ENCODE results near the gene SMG5. TPM values are rescaled to one million over a fixed set of nuclear protein-coding genes. Genes with fewer than 3 reads are reported as not detected.

The SMG5 gene
- total RNA-seq, 2 experiments from 2014 or later = 51.6 to 56.1 TPM

DNA sequence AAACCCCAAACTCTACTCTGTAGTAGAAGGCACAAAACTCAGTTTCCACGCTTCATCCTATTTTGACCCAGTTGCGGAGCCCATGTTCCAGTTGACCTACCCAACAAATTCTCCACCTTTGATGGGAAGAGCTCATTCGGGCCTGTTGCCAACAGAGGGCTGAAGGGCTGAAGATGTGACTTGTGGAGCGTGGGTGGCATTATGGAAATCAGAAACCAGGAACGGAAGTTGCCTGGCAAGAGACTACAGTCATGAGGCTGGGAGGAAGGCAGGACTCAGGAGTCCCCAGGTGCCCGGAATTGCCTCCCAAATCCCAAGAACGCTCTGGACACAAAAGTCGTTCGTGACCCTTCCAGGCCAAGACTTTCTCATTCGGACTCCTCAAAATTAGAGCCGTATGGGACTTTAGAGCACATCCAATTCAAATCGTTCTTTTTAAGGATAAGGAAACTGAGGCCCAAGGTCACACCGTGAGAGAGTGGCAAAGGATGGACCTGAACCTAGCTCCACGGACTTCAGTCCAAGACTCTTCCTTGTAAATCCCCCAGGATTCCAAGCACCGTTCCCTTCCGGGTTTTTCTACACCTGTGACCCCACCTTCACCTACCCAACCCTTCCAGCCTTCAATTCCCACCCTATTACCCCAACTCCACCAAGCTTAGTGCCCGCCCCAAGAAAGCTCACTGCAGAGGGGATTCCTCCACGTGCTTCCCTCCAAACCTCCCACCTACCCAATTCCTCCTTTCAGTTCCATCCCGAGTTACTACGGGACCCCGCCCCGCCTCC is 739 bp downstream of the SMG5 start:
- Mint-ChIP-seq H3K27me3 (no peaks in the 10 kb centered on the region), H3K4me1 (ENCODE audit: low read depth) (peaks cover 47% of the 10 kb centered on the region), H3K9me3 (no peaks in the 10 kb centered on the region), H3K27ac (peak overlapping the region; percentile 86), H3K4me3 (peak overlapping the region; percentile 97), H3K36me3 (ENCODE audit: low read depth) (peaks cover 40% of the 10 kb centered on the region)
- ATAC-seq (ENCODE audit: poor library complexity) (no peak), DNase-seq (peak in 3 of 14 experiments; percentile 10 to 42 (median 35))
- peaks cover 39% of the 10 kb centered on the region for H3K36me3 ChIP-seq (ENCODE audit: insufficient read depth, low read length)
- peak overlapping the region; percentile 79 for H3K4me3 ChIP-seq (ENCODE audit: low read length)
- intact Hi-C loops (cut with DNase I, micrococcal nuclease) = loop anchor here in 1 of 2 experiments (1.0 to 5.0 kb wide), 5 partner anchors 56 to 460 kb away; partner anchors contain the start of genes CCT3, KHDC4, LAMTOR2 and MRPL24
- H3K4me1 ChIP-seq (ENCODE audit: insufficient read depth, low read length) = peaks cover 36% of the 10 kb centered on the region
- no peaks in the 10 kb centered on the region for H3K27me3 ChIP-seq (ENCODE audit: control insufficient read depth in 1 of 2, insufficient read depth in 2 of 2, low read length in 2 of 2)
- TF ChIP-seq, protein P1, sequence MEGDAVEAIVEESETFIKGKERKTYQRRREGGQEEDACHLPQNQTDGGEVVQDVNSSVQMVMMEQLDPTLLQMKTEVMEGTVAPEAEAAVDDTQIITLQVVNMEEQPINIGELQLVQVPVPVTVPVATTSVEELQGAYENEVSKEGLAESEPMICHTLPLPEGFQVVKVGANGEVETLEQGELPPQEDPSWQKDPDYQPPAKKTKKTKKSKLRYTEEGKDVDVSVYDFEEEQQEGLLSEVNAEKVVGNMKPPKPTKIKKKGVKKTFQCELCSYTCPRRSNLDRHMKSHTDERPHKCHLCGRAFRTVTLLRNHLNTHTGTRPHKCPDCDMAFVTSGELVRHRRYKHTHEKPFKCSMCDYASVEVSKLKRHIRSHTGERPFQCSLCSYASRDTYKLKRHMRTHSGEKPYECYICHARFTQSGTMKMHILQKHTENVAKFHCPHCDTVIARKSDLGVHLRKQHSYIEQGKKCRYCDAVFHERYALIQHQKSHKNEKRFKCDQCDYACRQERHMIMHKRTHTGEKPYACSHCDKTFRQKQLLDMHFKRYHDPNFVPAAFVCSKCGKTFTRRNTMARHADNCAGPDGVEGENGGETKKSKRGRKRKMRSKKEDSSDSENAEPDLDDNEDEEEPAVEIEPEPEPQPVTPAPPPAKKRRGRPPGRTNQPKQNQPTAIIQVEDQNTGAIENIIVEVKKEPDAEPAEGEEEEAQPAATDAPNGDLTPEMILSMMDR (IDR thresholded peaks at IDR 0.05) = no peak
- peak overlapping the region; percentile 82 for H3K27ac ChIP-seq (ENCODE audit: low read depth in 1 of 2, low read length in 2 of 2)
- POLR2A ChIA-PET = interaction anchor here (0.6 to 3.1 kb wide), 27 partner anchors 10 to 459 kb away, joined by 3 to 37 read pairs (median 4); partner anchors contain the start of genes CCT3, GLMP, GON4L and KHDC4
- H3K9me3 ChIP-seq (ENCODE audit: control insufficient read depth in 1 of 2, insufficient read depth in 1 of 2, low read length in 2 of 2) = no peaks in the 10 kb centered on the region
- CTCF ChIA-PET = interaction anchor here (1.0 to 1.9 kb wide), 2 partner anchors 57 to 69 kb away, joined by 3 to 5 read pairs; partner anchors contain the start of gene PMF1

DNA sequence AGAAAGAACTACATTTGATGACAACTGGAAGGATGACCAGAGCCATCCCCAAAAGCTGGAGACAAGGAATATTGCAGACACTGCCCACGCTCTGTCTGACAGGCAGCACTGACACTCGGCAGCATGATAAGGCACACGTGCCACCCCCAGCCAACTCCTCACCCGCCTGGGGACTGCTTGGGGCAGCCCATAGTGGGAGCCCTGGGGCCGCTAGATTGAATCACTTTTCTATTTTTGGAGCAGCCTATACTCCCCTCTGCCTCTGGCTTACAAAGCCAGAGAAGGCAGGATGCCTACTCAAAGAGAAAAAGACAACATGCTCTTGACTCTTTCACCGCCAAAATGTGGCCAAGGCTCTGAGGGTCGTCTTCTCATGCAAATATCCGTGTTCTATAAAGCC is 1.3 kb downstream of the SMG5 start:
- peak overlapping the region; percentile 86 for H3K27ac Mint-ChIP-seq
- Histone ChIP-seq H3K36me3 (ENCODE audit: insufficient read depth, low read length) (peaks cover 42% of the 10 kb centered on the region), H3K9me3 (ENCODE audit: control insufficient read depth in 1 of 2, insufficient read depth in 1 of 2, low read length in 2 of 2) (no peaks in the 10 kb centered on the region), H3K4me1 (ENCODE audit: insufficient read depth, low read length) (peaks cover 36% of the 10 kb centered on the region), H3K27me3 (ENCODE audit: control insufficient read depth in 1 of 2, insufficient read depth in 2 of 2, low read length in 2 of 2) (no peaks in the 10 kb centered on the region), H3K4me3 (ENCODE audit: low read length) (peak overlapping the region; percentile 79), H3K27ac (ENCODE audit: low read depth in 1 of 2, low read length in 2 of 2) (peak overlapping the region in 1 of 2 donors; percentile 82)
- DNase-seq = peak in 6 of 14 experiments; percentile 8 to 54 (median 24)
- peak overlapping the region; percentile 97 for H3K4me3 Mint-ChIP-seq
- TF ChIP-seq, protein P1 (IDR thresholded peaks at IDR 0.05) = no peak
- POLR2A ChIA-PET = interaction anchor here (1.2 to 2.9 kb wide), 4 partner anchors 32 to 220 kb away, joined by 3 to 33 read pairs (median 9); partner anchors contain the start of genes MEF2D and PMF1
- peaks cover 47% of the 10 kb centered on the region for H3K4me1 Mint-ChIP-seq (ENCODE audit: low read depth)
- H3K36me3 Mint-ChIP-seq (ENCODE audit: low read depth) = peaks cover 46% of the 10 kb centered on the region
- H3K9me3 Mint-ChIP-seq = no peaks in the 10 kb centered on the region
- no peaks in the 10 kb centered on the region for H3K27me3 Mint-ChIP-seq
- CTCF ChIA-PET = interaction anchor here (1.9 kb wide), 1 partner anchor 56 kb away, joined by 5 read pairs; no protein-coding TSS in a partner anchor
- peak; percentile 24 for ATAC-seq (ENCODE audit: poor library complexity)
- intact Hi-C loops (cut with DNase I, micrococcal nuclease) = loop anchor here in 1 of 2 experiments (5.0 kb wide), 2 partner anchors 89 to 461 kb away; partner anchors contain the start of genes MRPL24 and SLC25A44

GRCh38 chr1:156279837-156280236 is 2.8 kb downstream of the SMG5 start:
- peaks cover 58% of the 10 kb centered on the region for H3K36me3 Mint-ChIP-seq (ENCODE audit: low read depth)
- ChIA-PET POLR2A (interaction anchor here (1.2 to 1.3 kb wide), 2 partner anchors 16 to 34 kb away, joined by 3 read pairs; partner anchors contain the start of gene GLMP), CTCF (no interaction called here)
- TF ChIP-seq, protein P1 (IDR thresholded peaks at IDR 0.05) = no peak
- Histone ChIP-seq H3K4me3 (ENCODE audit: low read length) (no peak overlapping the region), H3K9me3 (ENCODE audit: control insufficient read depth in 1 of 2, insufficient read depth in 1 of 2, low read length in 2 of 2) (no peaks in the 10 kb centered on the region), H3K27me3 (ENCODE audit: control insufficient read depth in 1 of 2, insufficient read depth in 2 of 2, low read length in 2 of 2) (no peaks in the 10 kb centered on the region), H3K27ac (ENCODE audit: low read depth in 1 of 2, low read length in 2 of 2) (no peak overlapping the region), H3K4me1 (ENCODE audit: insufficient read depth, low read length) (peaks cover 34% of the 10 kb centered on the region), H3K36me3 (ENCODE audit: insufficient read depth, low read length) (peaks cover 41% of the 10 kb centered on the region)
- no peak for DNase-seq
- H3K27ac Mint-ChIP-seq = no peak overlapping the region
- intact Hi-C loops (cut with DNase I, micrococcal nuclease) = loop anchor here in 1 of 2 experiments (5.0 kb wide), 2 partner anchors 88 to 462 kb away; partner anchors contain the start of genes MRPL24 and SLC25A44
- H3K4me1 Mint-ChIP-seq (ENCODE audit: low read depth) = peaks cover 47% of the 10 kb centered on the region
- H3K9me3 Mint-ChIP-seq = no peaks in the 10 kb centered on the region
- H3K4me3 Mint-ChIP-seq = peak overlapping the region; percentile 73
- no peak for ATAC-seq (ENCODE audit: poor library complexity)
- H3K27me3 Mint-ChIP-seq = no peaks in the 10 kb centered on the region

Data from CD4-positive, alpha-beta T cell (primary cell).